Right atrium auricular region (tissue), 2 donors: ENCODE results near the gene TRPM3. TPM values are rescaled to one million over a fixed set of nuclear protein-coding genes. Genes with fewer than 3 reads are reported as not detected.

Experiments used
- DNase-seq: peaks from one replicate; pipeline ENCODE4 v3.0.0-alpha.2; 2019; ENCODE audit warnings: low spot score
- H3K27ac ChIP-seq, 2 donors: fragments of 200-600 bp; sonication (generic); 1 replicate in 1 of 2; 2 replicates in 1 of 2; pipeline ENCODE4 v1.5.1; 2016 to 2019
- H3K27me3 ChIP-seq, 2 donors: fragments of 200-600 bp; sonication (generic); one replicate each; pipeline versions ENCODE4 v1.5.1 to v1.6.0; 2017 to 2019
- H3K36me3 ChIP-seq: fragments of 200-600 bp; sonication (generic); one replicate; pipeline ENCODE4 v1.5.1; 2016
- H3K4me1 ChIP-seq, 2 donors: fragments of 200-600 bp; sonication (generic); one replicate each; pipeline versions ENCODE4 v1.5.1 to v1.6.0; 2017 to 2019
- H3K4me3 ChIP-seq, 2 donors: fragments of 200-600 bp; sonication (generic); 1 replicate in 1 of 2; 2 replicates in 1 of 2; pipeline ENCODE4 v1.5.1; 2017 to 2019; ENCODE audit warnings: mild to moderate bottlenecking in 1 of 2, moderate library complexity in 1 of 2
- H3K9me3 ChIP-seq, 2 donors: fragments of 200-600 bp; sonication (generic); one replicate each; pipeline ENCODE4 v1.5.1; 2019
- CTCF ChIP-seq, 2 donors: fragments of 200-600 bp; sonication (generic); IDR thresholded peaks; one replicate each; pipeline ENCODE4 v1.5.1; 2019; ENCODE audit warnings: antibody characterized with exemption in 2 of 2
- total RNA-seq, 2 donors: library from RNA; depleted of rRNA; stranded (reverse); fragments of >200 nt; gene quantifications; one replicate each; pipeline ENCODE4 v1.1.0, GENCODE V29; 2016

The TRPM3 gene
- total RNA-seq, 2 donors from 2014 or later = 0.59 to 1.5 TPM

- no peaks in the 10 kb centered on the region for H3K9me3 ChIP-seq
- no peak overlapping the region for H3K4me3 ChIP-seq
- H3K27me3 ChIP-seq = no peaks in the 10 kb centered on the region
- no peak for TF ChIP-seq CTCF (IDR thresholded peaks at IDR 0.05)
- H3K27ac ChIP-seq = no peak overlapping the region
- no peaks in the 10 kb centered on the region for H3K36me3 ChIP-seq
- no peak for DNase-seq
- no peaks in the 10 kb centered on the region for H3K4me1 ChIP-seq
Measured at GRCh38 chr9:70701163-70701562, 420.3 kb downstream of the TRPM3 start.

- Histone ChIP-seq H3K4me1 (no peaks in the 10 kb centered on the region), H3K27ac (no peak overlapping the region), H3K36me3 (no peaks in the 10 kb centered on the region), H3K4me3 (no peak overlapping the region), H3K9me3 (no peaks in the 10 kb centered on the region), H3K27me3 (no peaks in the 10 kb centered on the region)
- TF ChIP-seq CTCF (IDR thresholded peaks at IDR 0.05) = no peak
- no peak for DNase-seq
Measured at GRCh38 chr9:70696694-70697335, 424.6 kb downstream of the TRPM3 start.

GRCh38 chr9:70694758-70695157 lies 426.7 kb downstream of the TRPM3 start:
- H3K9me3 ChIP-seq = no peaks in the 10 kb centered on the region
- DNase-seq = no peak
- no peak for TF ChIP-seq CTCF (IDR thresholded peaks at IDR 0.05)
- H3K27ac ChIP-seq = no peak overlapping the region
- no peaks in the 10 kb centered on the region for H3K4me1 ChIP-seq
- no peaks in the 10 kb centered on the region for H3K27me3 ChIP-seq
- H3K4me3 ChIP-seq = no peak overlapping the region
- H3K36me3 ChIP-seq = no peaks in the 10 kb centered on the region

- H3K4me1 ChIP-seq = no peaks in the 10 kb centered on the region
- no peak for TF ChIP-seq CTCF (IDR thresholded peaks at IDR 0.05)
- H3K9me3 ChIP-seq = no peaks in the 10 kb centered on the region
- DNase-seq = no peak
- no peak overlapping the region for H3K27ac ChIP-seq
- H3K27me3 ChIP-seq = no peaks in the 10 kb centered on the region
- H3K36me3 ChIP-seq = no peaks in the 10 kb centered on the region
- no peak overlapping the region for H3K4me3 ChIP-seq
Measured at GRCh38 chr9:70693186-70693585, 428.2 kb downstream of the TRPM3 start.

- Histone ChIP-seq H3K4me1 (no peaks in the 10 kb centered on the region), H3K9me3 (no peaks in the 10 kb centered on the region), H3K27me3 (no peaks in the 10 kb centered on the region), H3K27ac (no peak overlapping the region), H3K36me3 (no peaks in the 10 kb centered on the region), H3K4me3 (no peak overlapping the region)
- no peak for TF ChIP-seq CTCF (IDR thresholded peaks at IDR 0.05)
- DNase-seq = no peak
Measured at GRCh38 chr9:70692431-70692830, 429.0 kb downstream of the TRPM3 start.

- H3K4me3 ChIP-seq = no peak overlapping the region
- no peak overlapping the region for H3K27ac ChIP-seq
- no peaks in the 10 kb centered on the region for H3K36me3 ChIP-seq
- TF ChIP-seq CTCF (IDR thresholded peaks at IDR 0.05) = no peak
- DNase-seq = no peak
- H3K4me1 ChIP-seq = no peaks in the 10 kb centered on the region
- H3K27me3 ChIP-seq = no peaks in the 10 kb centered on the region
- H3K9me3 ChIP-seq = no peaks in the 10 kb centered on the region
Measured at GRCh38 chr9:70688704-70689103, 432.7 kb downstream of the TRPM3 start.
